ENCODE measurements around the gene MYBL2.
"Not testable (repeated sequence)": the region's sequence is repeated elsewhere in the genome, so short reads cannot be mapped to it uniquely, and the experiment has no call there.

The MYBL2 gene

GRCh38 chr20:43666376-43667328 is at the start of gene MYBL2:
MYBL2 (plus strand) TSS chr20:43667114; CDS start chr20:43667284, 170 bp downstream.
- DNase-seq (ENCODE audit: low read depth): peak; percentile 4
- peak within 1 kb of the TSS; percentile 49 for H3K4me3 ChIP-seq (ENCODE audit: low read depth, low read length)

GRCh38 chr20:43631598-43631997 is 35.3 kb upstream of the MYBL2 start:
- H3K4me3 ChIP-seq (ENCODE audit: low read depth, low read length): no peak overlapping the region
- no peak for DNase-seq (ENCODE audit: low read depth)

- no peak for DNase-seq (ENCODE audit: low read depth)
These were observed 30.5 kb upstream of the MYBL2 start for GRCh38 chr20:43636429-43636828.

GRCh38 chr20:43642548-43642947 is 24.4 kb upstream of the MYBL2 start:
- H3K4me3 ChIP-seq (ENCODE audit: low read depth, low read length): no peak overlapping the region
- DNase-seq (ENCODE audit: low read depth): no peak

More at GRCh38 chr20:43636429-43636828, 30.5 kb upstream of the MYBL2 start:
- no peak overlapping the region for H3K4me3 ChIP-seq (ENCODE audit: low read depth, low read length)

GRCh38 chr20:43650997-43651525 is 15.9 kb upstream of the MYBL2 start:
- no peak for DNase-seq (ENCODE audit: low read depth)
- no peak overlapping the region for H3K4me3 ChIP-seq (ENCODE audit: low read depth, low read length)

GRCh38 chr20:43651650-43652184 is 15.2 kb upstream of the MYBL2 start:
- DNase-seq (ENCODE audit: low read depth); H3K4me3 ChIP-seq (ENCODE audit: low read depth, low read length): not testable (repeated sequence)

- H3K4me3 ChIP-seq (ENCODE audit: low read depth, low read length): no peak overlapping the region
- DNase-seq (ENCODE audit: low read depth): no peak
These were observed 12.9 kb upstream of the MYBL2 start for GRCh38 chr20:43653966-43654365.

GRCh38 chr20:43655176-43655575 is 11.7 kb upstream of the MYBL2 start:
- H3K4me3 ChIP-seq (ENCODE audit: low read depth, low read length); DNase-seq (ENCODE audit: low read depth): not testable (repeated sequence)

GRCh38 chr20:43655937-43656336 is 11.0 kb upstream of the MYBL2 start:
- no peak for DNase-seq (ENCODE audit: low read depth)
- no peak overlapping the region for H3K4me3 ChIP-seq (ENCODE audit: low read depth, low read length)

- no peak for DNase-seq (ENCODE audit: low read depth)
- H3K4me3 ChIP-seq (ENCODE audit: low read depth, low read length): peak overlapping the region; percentile 78
These were observed 8.7 kb upstream of the MYBL2 start for GRCh38 chr20:43658069-43658722.

GRCh38 chr20:43658723-43659419 is 8.0 kb upstream of the MYBL2 start:
- H3K4me3 ChIP-seq (ENCODE audit: low read depth, low read length): no peak overlapping the region
- DNase-seq (ENCODE audit: low read depth): no peak

- no peak for DNase-seq (ENCODE audit: low read depth)
These were observed 3.8 kb upstream of the MYBL2 start for GRCh38 chr20:43662943-43663655.

GRCh38 chr20:43665466-43666176 is 1.3 kb upstream of the MYBL2 start:
- H3K4me3 ChIP-seq (ENCODE audit: low read depth, low read length): no peak overlapping the region
- DNase-seq (ENCODE audit: low read depth): no peak

More at GRCh38 chr20:43662943-43663655, 3.8 kb upstream of the MYBL2 start:
- no peak overlapping the region for H3K4me3 ChIP-seq (ENCODE audit: low read depth, low read length)

- DNase-seq (ENCODE audit: low read depth): no peak
- H3K4me3 ChIP-seq (ENCODE audit: low read depth, low read length): peak overlapping the region; percentile 49
These were observed 623 bp downstream of the MYBL2 start for GRCh38 chr20:43667341-43668132.

- H3K4me3 ChIP-seq (ENCODE audit: low read depth, low read length): no peak overlapping the region
- peak; percentile 11 for DNase-seq (ENCODE audit: low read depth)
These were observed 2.4 kb downstream of the MYBL2 start for GRCh38 chr20:43669332-43669731.

GRCh38 chr20:43670423-43670822 is 3.5 kb downstream of the MYBL2 start:
- DNase-seq (ENCODE audit: low read depth): no peak
- H3K4me3 ChIP-seq (ENCODE audit: low read depth, low read length): no peak overlapping the region

GRCh38 chr20:43676368-43676767 is 9.5 kb downstream of the MYBL2 start:
- H3K4me3 ChIP-seq (ENCODE audit: low read depth, low read length): no peak overlapping the region
- DNase-seq (ENCODE audit: low read depth): no peak

Data from skeletal muscle cell (primary cell).